GM12872 (cell line): Measurements from ENCODE around the gene CNTNAP5.

Experiments
- TF ChIP-seq, protein P1 (sequence below): IDR thresholded peaks from 3 replicates; pipeline ENCODE4 v1.5.1; 2011; ENCODE audit warnings: low read depth, mild to moderate bottlenecking, low read length, moderate library complexity; ENCODE audit not compliant: insufficient read depth

The CNTNAP5 gene

GRCh38 chr2:124740636-124741035, 715.5 kb downstream of the CNTNAP5 start:
- TF ChIP-seq, protein P1, sequence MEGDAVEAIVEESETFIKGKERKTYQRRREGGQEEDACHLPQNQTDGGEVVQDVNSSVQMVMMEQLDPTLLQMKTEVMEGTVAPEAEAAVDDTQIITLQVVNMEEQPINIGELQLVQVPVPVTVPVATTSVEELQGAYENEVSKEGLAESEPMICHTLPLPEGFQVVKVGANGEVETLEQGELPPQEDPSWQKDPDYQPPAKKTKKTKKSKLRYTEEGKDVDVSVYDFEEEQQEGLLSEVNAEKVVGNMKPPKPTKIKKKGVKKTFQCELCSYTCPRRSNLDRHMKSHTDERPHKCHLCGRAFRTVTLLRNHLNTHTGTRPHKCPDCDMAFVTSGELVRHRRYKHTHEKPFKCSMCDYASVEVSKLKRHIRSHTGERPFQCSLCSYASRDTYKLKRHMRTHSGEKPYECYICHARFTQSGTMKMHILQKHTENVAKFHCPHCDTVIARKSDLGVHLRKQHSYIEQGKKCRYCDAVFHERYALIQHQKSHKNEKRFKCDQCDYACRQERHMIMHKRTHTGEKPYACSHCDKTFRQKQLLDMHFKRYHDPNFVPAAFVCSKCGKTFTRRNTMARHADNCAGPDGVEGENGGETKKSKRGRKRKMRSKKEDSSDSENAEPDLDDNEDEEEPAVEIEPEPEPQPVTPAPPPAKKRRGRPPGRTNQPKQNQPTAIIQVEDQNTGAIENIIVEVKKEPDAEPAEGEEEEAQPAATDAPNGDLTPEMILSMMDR: no peak

- TF ChIP-seq, protein P1: no peak
Observed at GRCh38 chr2:124753842-124754241, 728.8 kb downstream of the CNTNAP5 start.

DNA sequence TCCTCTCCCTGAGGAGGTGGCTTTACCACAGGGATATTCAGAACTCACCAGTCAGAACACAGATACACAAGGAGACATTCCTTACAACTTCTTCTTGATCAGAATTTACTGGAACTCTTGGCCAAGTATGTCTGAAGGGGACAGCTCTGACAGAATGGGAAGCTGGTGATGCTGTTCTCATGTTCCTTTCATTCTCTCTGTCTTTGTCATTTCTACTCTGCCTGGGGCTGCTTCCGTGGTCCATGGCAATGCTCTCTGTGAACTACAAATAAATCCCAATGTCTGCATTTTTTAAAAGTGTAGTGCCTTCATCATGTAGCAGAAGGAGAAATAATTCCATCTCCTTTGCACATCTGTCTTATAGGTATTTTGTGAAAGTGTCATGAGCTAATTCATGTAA, 730.3 kb downstream of the CNTNAP5 start:
- TF ChIP-seq, protein P1: no peak

DNA sequence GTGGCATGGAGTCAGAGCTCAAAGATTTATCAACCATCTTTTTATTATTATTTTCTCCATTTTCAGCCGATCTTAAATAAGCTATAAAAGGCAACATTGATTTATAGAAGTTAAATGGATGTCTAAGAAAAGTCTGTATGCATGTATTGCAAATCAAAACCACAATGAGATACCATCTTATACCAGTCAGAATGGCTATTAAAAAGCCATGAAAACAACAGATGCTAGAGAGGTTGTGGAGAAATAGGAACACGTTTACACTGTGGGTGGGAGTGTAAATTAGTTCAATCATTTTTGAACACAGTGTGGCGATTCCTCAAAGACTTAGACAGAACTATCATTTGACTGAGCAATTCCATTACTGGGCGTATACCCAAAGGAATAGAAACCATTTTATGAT, 731.0 kb downstream of the CNTNAP5 start:
- TF ChIP-seq, protein P1: no peak

GRCh38 chr2:124762388-124762787, 737.3 kb downstream of the CNTNAP5 start:
- TF ChIP-seq, protein P1: no peak

DNA sequence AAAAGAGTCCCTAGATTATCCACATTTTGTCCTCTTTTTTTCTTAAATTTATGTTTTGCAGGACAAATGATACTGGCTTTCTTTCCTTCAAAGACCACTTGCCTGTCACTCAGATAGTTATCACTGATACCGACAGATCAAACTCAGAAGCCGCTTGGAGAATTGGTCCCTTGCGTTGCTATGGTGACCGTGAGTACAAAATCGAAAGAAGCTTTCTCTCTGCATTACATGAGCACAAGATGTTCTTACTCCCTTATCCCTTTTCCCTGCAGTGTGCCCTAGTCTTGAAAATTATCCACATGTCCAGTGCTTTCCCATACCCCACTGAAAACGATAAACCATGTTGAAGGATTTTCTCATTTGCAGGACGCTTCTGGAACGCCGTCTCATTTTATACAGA, 738.5 kb downstream of the CNTNAP5 start:
- TF ChIP-seq, protein P1: no peak

- TF ChIP-seq, protein P1: no peak
Observed at GRCh38 chr2:124774781-124775180, 749.7 kb downstream of the CNTNAP5 start.

GRCh38 chr2:124776332-124776731, 751.2 kb downstream of the CNTNAP5 start:
- TF ChIP-seq, protein P1: no peak
